Heart right ventricle (tissue), 16 donors: ENCODE data around the gene CREBBP. TPM values are rescaled to one million over a fixed set of nuclear protein-coding genes. Genes with fewer than 3 reads are reported as not detected.
A peak's percentile ranks its signal among the peaks of the same experiment; 100 is the strongest.

Experiments used
- ATAC-seq, 8 donors: fragments of 200-7000 bp; cut with Tn5 transposase; one replicate each; pipeline ENCODE4 v1.9.1; 2020; ENCODE audit warnings: mild to moderate bottlenecking in 8 of 8, moderate library complexity in 8 of 8, moderate number of reproducible peaks in 1 of 8
- DNase-seq, 2 donors: peaks; one replicate each; pipeline ENCODE4 v3.0.0-alpha.2; 2020
- H3K27ac ChIP-seq, 10 donors: fragments of 200-600 bp; sonication (generic) in 2 of 10; one replicate each; pipeline versions ENCODE4 v1.5.0 to v1.8.0; 2020 to 2022; ENCODE audit warnings: mild to moderate bottlenecking in 3 of 10
- H3K27me3 ChIP-seq, 7 donors: fragments of 200-600 bp; one replicate each; pipeline ENCODE4 v1.8.0; 2021 to 2022; ENCODE audit warnings: mild to moderate bottlenecking in 2 of 7
- H3K36me3 ChIP-seq, 9 donors: fragments of 200-600 bp; sonication (generic) in 1 of 9; one replicate each; pipeline versions ENCODE4 v1.5.0 to v1.8.0; 2020 to 2022; ENCODE audit warnings: mild to moderate bottlenecking in 2 of 9
- H3K4me1 ChIP-seq, 9 donors: fragments of 200-600 bp; sonication (generic) in 1 of 9; one replicate each; pipeline versions ENCODE4 v1.5.0 to v1.8.0; 2020 to 2022; ENCODE audit warnings: mild to moderate bottlenecking in 4 of 9
- H3K4me3 ChIP-seq, 10 donors: fragments of 200-600 bp; sonication (generic) in 2 of 10; one replicate each; pipeline versions ENCODE4 v1.5.0 to v1.8.0; 2020 to 2022; ENCODE audit warnings: mild to moderate bottlenecking in 7 of 10, moderate library complexity in 2 of 10
- H3K9me3 ChIP-seq, 11 donors: fragments of 200-600 bp in 10 of 11; sonication (generic) in 2 of 11; one replicate each; pipeline versions ENCODE4 v1.5.0 to v1.8.0; 2013 to 2022; ENCODE audit warnings: mild to moderate bottlenecking in 2 of 11, control low read depth in 1 of 11, moderate library complexity in 1 of 11
- CTCF ChIP-seq, 9 donors: fragments of 200-600 bp; sonication (generic) in 2 of 9; IDR thresholded peaks; one replicate each; pipeline versions ENCODE4 v1.5.0 to v1.8.0; 2021 to 2022; ENCODE audit warnings: antibody characterized with exemption in 9 of 9, mild to moderate bottlenecking in 5 of 9, moderate library complexity in 1 of 9
- WGBS, 2 donors: extraction: QIAGEN DNeasy Blood & Tissue Kit; methylation state at CpG; one replicate each; pipeline ENCODE4 v1.1.7; 2013; ENCODE audit warnings: inconsistent platforms in 1 of 2; 5-methylcytosine and 5-hydroxymethylcytosine counted together
- intact Hi-C, 10 donors: fragments of 100-400 bp; cut with DNase I; formaldehyde crosslinking; loops; one replicate each; pipeline versions ENCODE4 v1.11.1 to v1.14.2; 2022
- polyA plus RNA-seq, 2 donors: library from polyadenylated mRNA; stranded (reverse); fragments of 200-250 nt; gene quantifications; one replicate each; pipeline ENCODE4 v1.2.3, GENCODE V29; 2013
- total RNA-seq, 10 donors: library from RNA; stranded (reverse); fragmentation: NEBNext Ultra II Directional in 3 of 10; extraction: Animal tissue kit (Norgen Biotek cat#: 25700) in 3 of 10; gene quantifications; one replicate each; pipeline versions ENCODE4 v1.2.1 to v1.2.4, GENCODE V29; 2021 to 2023
- donor health status: Arrhythmogenic right ventricular cardiomyopathy.
- donor health status: ischemic (EF 13 %, LVEDD 7.1; RV severe dilation, severe dysfunction).
- donor health status: healthy with polysubstance abuse.
- donor health status: DM: no; HTN: yes; CAD: no.
- donor health status: DM: no; HTN: no; CAD: no.
- donor health status: ischemic (EF 25% LVEDD 6.9; RV normal size, moderate dysfunction).
- donor health status: ischemic (EF 25% LVEDD 5.7; RV mildly dilated, moderate dysfunction).
- donor health status: healthy.
- donor health status: DM: yes; HTN: yes; CAD: no.
- donor health status: Ischemic cardiomyopathy.
- donor health status: ischemic (EF 35%, LVEDD 5.7; RV mildly dilated, moderate dysfunction).
- donor health status: nonischemic (EF 11% LVEDD 7.7; RV severe dilation, severe dysfunction).
- donor health status: DM: yes; HTN: yes; CAD: no.
- donor health status: PGD.
- donor health status: ischemic (EF 29% LVEDD 5.4; RV normal size, mild dysfunction).
- donor health status: nonischemic (EF 23%, LVEDD 6.1; RV moderate dilation, normal function).

The CREBBP gene
- total and polyA plus RNA-seq, 12 donors: 6.3 to 51.5 (median 41.0) TPM

- H3K27me3 ChIP-seq: no peaks in the 10 kb centered on the region
- 87% methylated on average over 14 of the region's 14 CpGs for WGBS, 2 donors
- H3K27ac ChIP-seq: peak overlapping the region in 6 of 10 donors; percentile 4 to 58 (median 34)
- H3K4me3 ChIP-seq: no peak overlapping the region
- no peak for DNase-seq
- peaks cover 6 to 47% (median 30%) of the 10 kb centered on the region in 9 donors for H3K4me1 ChIP-seq
- TF ChIP-seq CTCF (IDR thresholded peaks at IDR 0.05): no peak
- intact Hi-C loops: loop anchor here in 3 of 10 donors (5.0 to 10.0 kb wide), 2 partner anchors 101 to 104 kb away; no protein-coding TSS in a partner anchor
- no peak for ATAC-seq
- peaks cover 0 to 99% (median 49%) of the 10 kb centered on the region in 9 donors for H3K36me3 ChIP-seq
- no peaks in the 10 kb centered on the region for H3K9me3 ChIP-seq
Measured at GRCh38 chr16:3773663-3774062, 106.8 kb downstream of the CREBBP start.

- H3K9me3 ChIP-seq: no peaks in the 10 kb centered on the region
- H3K36me3 ChIP-seq: peaks cover 8 to 99% (median 65%) of the 10 kb centered on the region in 9 donors
- intact Hi-C loops: loop anchor here in 3 of 10 donors (5.0 to 10.0 kb wide), 2 partner anchors 103 to 106 kb away; no protein-coding TSS in a partner anchor
- no peak for DNase-seq
- 97 to 99% methylated on average over 5 of the region's 5 CpGs for WGBS, 2 donors
- no peak for TF ChIP-seq CTCF (IDR thresholded peaks at IDR 0.05)
- peaks cover 6 to 45% (median 34%) of the 10 kb centered on the region in 9 donors for H3K4me1 ChIP-seq
- no peak overlapping the region for H3K4me3 ChIP-seq
- peak overlapping the region in 1 of 10 donors; percentile 5 for H3K27ac ChIP-seq
- ATAC-seq: no peak
- H3K27me3 ChIP-seq: no peaks in the 10 kb centered on the region
Measured at GRCh38 chr16:3771513-3771912, 109.0 kb downstream of the CREBBP start.

GRCh38 chr16:3770530-3770929 lies 110.0 kb downstream of the CREBBP start:
- Histone ChIP-seq H3K9me3 (no peaks in the 10 kb centered on the region), H3K27ac (no peak overlapping the region), H3K4me3 (no peak overlapping the region), H3K4me1 (peaks cover 6 to 40% (median 31%) of the 10 kb centered on the region in 9 donors), H3K36me3 (peaks cover 8 to 99% (median 61%) of the 10 kb centered on the region in 9 donors), H3K27me3 (no peaks in the 10 kb centered on the region)
- no peak for TF ChIP-seq CTCF (IDR thresholded peaks at IDR 0.05)
- 76 to 78% methylated on average over 13 of the region's 13 CpGs for WGBS, 2 donors
- intact Hi-C loops: loop anchor here in 3 of 10 donors (5.0 to 10.0 kb wide), 2 partner anchors 104 to 107 kb away; no protein-coding TSS in a partner anchor
- ATAC-seq: no peak
- DNase-seq: peak in 1 of 2 donors; percentile 18

GRCh38 chr16:3769942-3770341 lies 110.6 kb downstream of the CREBBP start:
- TF ChIP-seq CTCF (IDR thresholded peaks at IDR 0.05): no peak
- Histone ChIP-seq H3K27me3 (no peaks in the 10 kb centered on the region), H3K36me3 (peaks cover 8 to 99% (median 55%) of the 10 kb centered on the region in 9 donors), H3K27ac (no peak overlapping the region), H3K4me3 (no peak overlapping the region), H3K9me3 (no peaks in the 10 kb centered on the region), H3K4me1 (peaks cover 4 to 35% (median 25%) of the 10 kb centered on the region in 9 donors)
- no peak for DNase-seq
- WGBS, 2 donors: 97% methylated on average over 13 of the region's 13 CpGs
- no peak for ATAC-seq
- intact Hi-C loops: loop anchor here in 5 of 10 donors (5.0 to 10.0 kb wide), 2 partner anchors 105 to 107 kb away; no protein-coding TSS in a partner anchor
